ENCODE results near the gene FBXO24. TPM values are rescaled to one million over a fixed set of nuclear protein-coding genes. Genes with fewer than 3 reads are reported as not detected.

FBXO24 gene
- total RNA-seq, 1 experiment from 2014 or later, result 0.75 TPM

DNA sequence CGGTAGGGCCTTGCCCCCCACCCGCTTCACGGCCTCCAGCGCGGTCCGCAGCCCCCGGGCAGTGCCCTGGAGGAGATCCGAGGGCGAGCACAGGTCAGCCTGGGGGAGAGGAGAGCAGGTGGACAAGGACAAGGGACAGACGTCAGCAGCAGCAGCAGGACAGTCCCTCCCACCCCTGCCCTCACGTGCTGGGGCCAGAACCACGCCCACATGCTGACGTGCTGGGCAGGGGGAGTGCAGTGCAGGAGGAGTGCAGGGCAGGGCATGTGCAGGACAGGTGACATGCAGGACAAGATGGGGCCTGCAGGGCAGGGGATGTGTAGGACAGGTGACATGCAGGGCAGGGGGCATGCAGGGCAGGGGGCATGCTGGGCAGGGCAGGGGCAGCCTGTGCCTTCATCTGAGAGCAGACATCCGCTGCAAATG, 10.9 kb upstream of the FBXO24 start:
- ChIA-PET CTCF (no interaction called here), POLR2A (ENCODE audit: low non-redundant PET) (no interaction called here)
- no peaks in the 10 kb centered on the region for H3K9me3 ChIP-seq (ENCODE audit: low read depth, low read length, poor library complexity, severe bottlenecking)
- TF ChIP-seq, protein P1, sequence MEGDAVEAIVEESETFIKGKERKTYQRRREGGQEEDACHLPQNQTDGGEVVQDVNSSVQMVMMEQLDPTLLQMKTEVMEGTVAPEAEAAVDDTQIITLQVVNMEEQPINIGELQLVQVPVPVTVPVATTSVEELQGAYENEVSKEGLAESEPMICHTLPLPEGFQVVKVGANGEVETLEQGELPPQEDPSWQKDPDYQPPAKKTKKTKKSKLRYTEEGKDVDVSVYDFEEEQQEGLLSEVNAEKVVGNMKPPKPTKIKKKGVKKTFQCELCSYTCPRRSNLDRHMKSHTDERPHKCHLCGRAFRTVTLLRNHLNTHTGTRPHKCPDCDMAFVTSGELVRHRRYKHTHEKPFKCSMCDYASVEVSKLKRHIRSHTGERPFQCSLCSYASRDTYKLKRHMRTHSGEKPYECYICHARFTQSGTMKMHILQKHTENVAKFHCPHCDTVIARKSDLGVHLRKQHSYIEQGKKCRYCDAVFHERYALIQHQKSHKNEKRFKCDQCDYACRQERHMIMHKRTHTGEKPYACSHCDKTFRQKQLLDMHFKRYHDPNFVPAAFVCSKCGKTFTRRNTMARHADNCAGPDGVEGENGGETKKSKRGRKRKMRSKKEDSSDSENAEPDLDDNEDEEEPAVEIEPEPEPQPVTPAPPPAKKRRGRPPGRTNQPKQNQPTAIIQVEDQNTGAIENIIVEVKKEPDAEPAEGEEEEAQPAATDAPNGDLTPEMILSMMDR (conservative IDR thresholded peaks at IDR 0.05; ENCODE audit: low read depth, low read length), result no peak
- no peak for TF ChIP-seq EZH2 (IDR thresholded peaks at IDR 0.05; ENCODE audit: borderline replicate concordance, low read depth, low read length, poor library complexity, severe bottlenecking)
- no peak overlapping the region for H3K27ac ChIP-seq (ENCODE audit: low read depth, low read length, poor library complexity, severe bottlenecking)
- H3K4me3 ChIP-seq (ENCODE audit: low read depth, low read length, poor library complexity, severe bottlenecking), result no peak overlapping the region
- H3K27me3 ChIP-seq (replicated peaks; ENCODE audit: insufficient read depth, low read depth, low read length, poor library complexity), result no peaks in the 10 kb centered on the region
- peaks cover 17% of the 10 kb centered on the region for H3K36me3 ChIP-seq (ENCODE audit: insufficient read depth, low read length, poor library complexity, severe bottlenecking)
- BruUV-seq (replicated peaks), result no TSS peak
- intact Hi-C loops (cut with micrococcal nuclease; ENCODE audit: unreplicated experiment), result no loop called here
- no peak for DNase-seq (ENCODE audit: low spot score)
- H3K4me1 ChIP-seq (ENCODE audit: insufficient read depth, low read length, poor library complexity, severe bottlenecking), result peaks cover 1% of the 10 kb centered on the region

GRCh38 chr7:100575746-100576383, 10.3 kb upstream of the FBXO24 start:
- Histone ChIP-seq H3K4me3 (ENCODE audit: low read depth, low read length, poor library complexity, severe bottlenecking) (no peak overlapping the region), H3K36me3 (ENCODE audit: insufficient read depth, low read length, poor library complexity, severe bottlenecking) (peaks cover 21% of the 10 kb centered on the region), H3K27ac (ENCODE audit: low read depth, low read length, poor library complexity, severe bottlenecking) (no peak overlapping the region), H3K9me3 (ENCODE audit: low read depth, low read length, poor library complexity, severe bottlenecking) (no peaks in the 10 kb centered on the region), H3K4me1 (ENCODE audit: insufficient read depth, low read length, poor library complexity, severe bottlenecking) (no peaks in the 10 kb centered on the region), H3K27me3 (replicated peaks; ENCODE audit: insufficient read depth, low read depth, low read length, poor library complexity) (no peaks in the 10 kb centered on the region)
- TF ChIP-seq EZH2 (IDR thresholded peaks at IDR 0.05; ENCODE audit: borderline replicate concordance, low read depth, low read length, poor library complexity, severe bottlenecking), result no peak
- TF ChIP-seq, protein P1 (conservative IDR thresholded peaks at IDR 0.05; ENCODE audit: low read depth, low read length), result no peak
- no peak for DNase-seq (ENCODE audit: low spot score)
- ChIA-PET POLR2A (ENCODE audit: low non-redundant PET) (no interaction called here), CTCF (no interaction called here)
- no TSS peak for BruUV-seq (replicated peaks)
- intact Hi-C loops (cut with micrococcal nuclease; ENCODE audit: unreplicated experiment), result no loop called here

DNA sequence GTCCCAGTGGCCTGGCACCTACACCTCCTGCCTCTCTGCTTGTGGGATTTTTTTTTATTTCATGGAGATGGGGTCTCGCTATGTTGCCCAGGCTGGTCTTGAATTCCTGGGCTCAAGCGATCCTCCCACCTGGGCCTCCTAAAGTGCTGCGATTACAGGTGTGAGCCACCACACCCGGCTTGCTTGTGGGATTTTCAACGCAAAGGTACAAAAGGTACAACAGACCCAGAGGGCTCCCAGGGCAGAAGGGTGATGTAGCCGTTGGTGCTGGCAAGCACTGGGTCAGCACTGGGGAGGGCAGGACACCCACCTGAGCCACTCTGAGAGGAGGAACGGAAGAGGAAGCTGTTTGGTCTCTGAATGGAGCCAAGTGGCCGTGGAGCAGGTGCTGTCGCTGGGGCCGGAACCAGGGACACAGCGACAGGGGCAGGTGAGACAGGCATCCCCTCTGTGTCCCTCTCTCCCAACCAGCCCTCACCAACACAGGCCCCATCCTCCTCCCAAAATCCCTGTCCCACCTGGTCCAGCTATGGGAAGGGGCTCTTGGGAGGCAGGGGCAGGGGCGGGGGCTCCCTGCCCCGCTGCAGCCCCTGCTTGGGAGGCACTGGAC, 9.6 kb upstream of the FBXO24 start:
- Histone ChIP-seq H3K27ac (ENCODE audit: low read depth, low read length, poor library complexity, severe bottlenecking) (no peak overlapping the region), H3K27me3 (replicated peaks; ENCODE audit: insufficient read depth, low read depth, low read length, poor library complexity) (no peaks in the 10 kb centered on the region), H3K4me1 (ENCODE audit: insufficient read depth, low read length, poor library complexity, severe bottlenecking) (no peaks in the 10 kb centered on the region), H3K36me3 (ENCODE audit: insufficient read depth, low read length, poor library complexity, severe bottlenecking) (peaks cover 27% of the 10 kb centered on the region), H3K9me3 (ENCODE audit: low read depth, low read length, poor library complexity, severe bottlenecking) (no peaks in the 10 kb centered on the region), H3K4me3 (ENCODE audit: low read depth, low read length, poor library complexity, severe bottlenecking) (no peak overlapping the region)
- TF ChIP-seq, protein P1 (conservative IDR thresholded peaks at IDR 0.05; ENCODE audit: low read depth, low read length), result no peak
- no peak for TF ChIP-seq EZH2 (IDR thresholded peaks at IDR 0.05; ENCODE audit: borderline replicate concordance, low read depth, low read length, poor library complexity, severe bottlenecking)
- intact Hi-C loops (cut with micrococcal nuclease; ENCODE audit: unreplicated experiment), result no loop called here
- CTCF ChIA-PET, result interaction anchor here (0.6 kb wide), 1 partner anchor 100 kb away, joined by 3 read pairs; no protein-coding TSS in a partner anchor
- POLR2A ChIA-PET (ENCODE audit: low non-redundant PET), result no interaction called here
- no TSS peak for BruUV-seq (replicated peaks)
- no peak for DNase-seq (ENCODE audit: low spot score)
